Neural crest cell (in vitro differentiated cells): ENCODE results near the gene MALT1. TPM values are rescaled to one million over a fixed set of nuclear protein-coding genes. Genes with fewer than 3 reads are reported as not detected.

ENCODE experiments used
- DNase-seq: peaks from one replicate; pipeline ENCODE4 v3.0.0; 2021; ENCODE audit warnings: low read depth, mixed read lengths, low spot score
- H3K27ac Mint-ChIP-seq: one replicate; pipeline ENCODE4 v1.8.0; 2021; ENCODE audit warnings: mild to moderate bottlenecking, mixed read lengths; ENCODE audit not compliant: unreplicated experiment
- H3K27me3 Mint-ChIP-seq: 2 replicates; pipeline ENCODE4 v1.8.0; 2021; ENCODE audit warnings: low read depth, mild to moderate bottlenecking, mixed read lengths
- H3K36me3 Mint-ChIP-seq: 2 replicates; pipeline ENCODE4 v1.8.0; 2021; ENCODE audit warnings: low read depth, mild to moderate bottlenecking, mixed read lengths
- H3K4me1 Mint-ChIP-seq: 2 replicates; pipeline ENCODE4 v1.8.0; 2021; ENCODE audit warnings: mixed read lengths
- H3K4me3 Mint-ChIP-seq: one replicate; pipeline ENCODE4 v1.8.0; 2021; ENCODE audit warnings: mild to moderate bottlenecking, mixed read lengths
- H3K9me3 Mint-ChIP-seq: 2 replicates; pipeline ENCODE4 v1.8.0; 2021; ENCODE audit warnings: mixed read lengths
- total RNA-seq: library from RNA; stranded (reverse); gene quantifications from 2 replicates; pipeline ENCODE4 v1.2.1, GENCODE V29; 2021
- TF ChIP-seq, protein P1 (sequence below): fragments of 200-600 bp; sonication (generic); conservative IDR thresholded peaks from 2 replicates; pipeline ENCODE4 v1.5.0; 2021; ENCODE audit warnings: antibody characterized with exemption, mild to moderate bottlenecking

The MALT1 gene
- total RNA-seq, 1 donor from 2014 or later = 17.6 TPM

DNA sequence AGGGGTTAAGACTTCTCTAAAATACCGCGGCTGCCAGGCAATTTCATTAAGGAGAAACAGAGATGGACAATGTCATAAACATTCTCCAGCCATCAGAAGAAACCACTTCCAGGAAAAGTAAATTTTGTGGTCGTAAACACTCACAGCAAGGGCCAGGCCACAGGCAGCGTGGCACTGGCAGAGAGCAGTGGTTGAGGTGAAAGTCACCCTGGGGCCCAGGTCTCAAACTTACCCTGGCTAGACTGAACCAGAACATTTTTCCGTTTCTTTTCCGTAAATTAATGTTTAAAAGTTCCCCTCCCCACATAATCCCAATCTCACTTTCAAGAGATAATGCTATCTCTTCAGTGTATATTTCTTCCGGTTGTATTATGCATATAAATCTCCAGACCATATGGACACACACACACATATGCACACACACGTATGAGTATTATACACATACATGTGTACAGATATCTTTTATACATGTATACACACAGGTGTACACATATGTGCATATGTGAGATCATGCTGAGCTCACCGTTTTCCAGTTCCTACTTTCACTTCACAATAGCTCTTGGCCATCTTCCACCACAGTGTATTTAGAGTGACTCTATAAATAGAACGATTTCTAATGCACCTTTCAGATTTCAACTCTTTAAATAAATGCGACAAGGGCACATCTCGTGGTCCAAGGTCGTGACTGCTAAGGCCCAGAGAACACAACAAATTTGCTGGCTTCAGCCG, 90.1 kb downstream of the MALT1 start:
- Mint-ChIP-seq H3K4me1 (peaks cover 4% of the 10 kb centered on the region), H3K9me3 (no peaks in the 10 kb centered on the region), H3K36me3 (no peaks in the 10 kb centered on the region), H3K4me3 (no peak overlapping the region), H3K27ac (no peak overlapping the region), H3K27me3 (peaks cover 17% of the 10 kb centered on the region)
- TF ChIP-seq, protein P1, sequence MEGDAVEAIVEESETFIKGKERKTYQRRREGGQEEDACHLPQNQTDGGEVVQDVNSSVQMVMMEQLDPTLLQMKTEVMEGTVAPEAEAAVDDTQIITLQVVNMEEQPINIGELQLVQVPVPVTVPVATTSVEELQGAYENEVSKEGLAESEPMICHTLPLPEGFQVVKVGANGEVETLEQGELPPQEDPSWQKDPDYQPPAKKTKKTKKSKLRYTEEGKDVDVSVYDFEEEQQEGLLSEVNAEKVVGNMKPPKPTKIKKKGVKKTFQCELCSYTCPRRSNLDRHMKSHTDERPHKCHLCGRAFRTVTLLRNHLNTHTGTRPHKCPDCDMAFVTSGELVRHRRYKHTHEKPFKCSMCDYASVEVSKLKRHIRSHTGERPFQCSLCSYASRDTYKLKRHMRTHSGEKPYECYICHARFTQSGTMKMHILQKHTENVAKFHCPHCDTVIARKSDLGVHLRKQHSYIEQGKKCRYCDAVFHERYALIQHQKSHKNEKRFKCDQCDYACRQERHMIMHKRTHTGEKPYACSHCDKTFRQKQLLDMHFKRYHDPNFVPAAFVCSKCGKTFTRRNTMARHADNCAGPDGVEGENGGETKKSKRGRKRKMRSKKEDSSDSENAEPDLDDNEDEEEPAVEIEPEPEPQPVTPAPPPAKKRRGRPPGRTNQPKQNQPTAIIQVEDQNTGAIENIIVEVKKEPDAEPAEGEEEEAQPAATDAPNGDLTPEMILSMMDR = no peak
- DNase-seq = no peak

DNA sequence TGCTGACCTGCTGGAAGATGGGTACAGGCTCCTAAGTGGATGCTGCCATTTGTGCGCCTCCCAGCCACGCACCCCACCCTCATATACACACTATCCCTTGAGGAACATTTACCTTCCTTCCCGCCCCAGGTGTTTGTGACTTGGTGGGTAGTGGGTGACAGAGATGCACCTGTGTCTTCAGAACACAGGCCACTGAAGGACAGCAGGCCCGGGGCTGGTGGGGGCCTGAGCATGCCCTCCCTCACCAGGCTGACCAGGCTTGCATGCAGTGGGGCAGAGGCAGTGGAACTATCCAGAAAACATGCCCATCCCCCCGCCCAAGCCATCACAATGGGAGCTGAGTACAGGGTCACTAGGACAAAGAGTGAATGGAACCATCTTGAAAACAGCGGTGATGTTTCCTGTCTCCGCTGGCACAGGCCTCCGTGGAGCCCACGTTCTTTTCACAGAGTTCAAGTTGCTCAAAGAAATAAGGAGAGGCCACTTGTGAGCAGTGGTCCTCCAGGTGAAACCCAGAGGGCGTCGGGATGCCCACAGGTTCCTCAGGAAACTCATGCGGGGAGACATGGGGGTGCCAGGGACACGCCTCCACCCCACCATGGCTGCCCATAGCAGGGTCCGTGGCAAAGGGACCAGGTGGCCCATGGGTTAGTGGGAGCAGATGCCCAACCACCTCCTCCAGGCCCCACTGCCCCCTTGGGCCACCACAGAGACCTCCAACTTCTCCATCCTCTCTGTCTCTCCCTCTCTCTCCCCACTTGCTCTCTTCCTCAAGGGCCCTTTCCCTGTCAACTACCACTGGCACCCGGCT, 90.9 kb downstream of the MALT1 start:
- Mint-ChIP-seq H3K27ac (no peak overlapping the region), H3K4me3 (no peak overlapping the region), H3K9me3 (no peaks in the 10 kb centered on the region), H3K4me1 (peaks cover 4% of the 10 kb centered on the region), H3K27me3 (peaks cover 20% of the 10 kb centered on the region), H3K36me3 (no peaks in the 10 kb centered on the region)
- TF ChIP-seq, protein P1 = no peak
- no peak for DNase-seq

DNA sequence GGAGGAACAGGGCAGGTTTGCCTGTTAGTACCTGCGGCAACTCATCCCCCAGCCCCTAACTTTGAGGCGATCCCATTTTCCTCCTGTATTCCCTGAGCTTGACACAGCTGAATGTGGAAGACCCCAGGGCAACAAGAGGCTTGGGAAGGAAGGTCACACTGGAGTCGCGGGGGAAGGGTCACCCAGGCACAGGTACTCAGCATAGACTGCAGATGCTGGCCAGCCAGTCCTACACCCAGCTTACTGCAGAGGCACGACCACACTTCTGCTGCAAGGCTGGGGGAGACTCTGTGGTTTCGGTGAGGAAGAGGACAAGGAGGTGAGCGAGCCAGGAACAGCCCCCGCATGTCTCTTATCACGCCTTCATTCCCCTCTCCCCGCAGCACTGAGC, 91.5 kb downstream of the MALT1 start:
- H3K27me3 Mint-ChIP-seq = peaks cover 21% of the 10 kb centered on the region
- no peaks in the 10 kb centered on the region for H3K36me3 Mint-ChIP-seq
- TF ChIP-seq, protein P1 = no peak
- H3K4me3 Mint-ChIP-seq = no peak overlapping the region
- no peak for DNase-seq
- H3K9me3 Mint-ChIP-seq = no peaks in the 10 kb centered on the region
- H3K4me1 Mint-ChIP-seq = peaks cover 6% of the 10 kb centered on the region
- no peak overlapping the region for H3K27ac Mint-ChIP-seq

DNA sequence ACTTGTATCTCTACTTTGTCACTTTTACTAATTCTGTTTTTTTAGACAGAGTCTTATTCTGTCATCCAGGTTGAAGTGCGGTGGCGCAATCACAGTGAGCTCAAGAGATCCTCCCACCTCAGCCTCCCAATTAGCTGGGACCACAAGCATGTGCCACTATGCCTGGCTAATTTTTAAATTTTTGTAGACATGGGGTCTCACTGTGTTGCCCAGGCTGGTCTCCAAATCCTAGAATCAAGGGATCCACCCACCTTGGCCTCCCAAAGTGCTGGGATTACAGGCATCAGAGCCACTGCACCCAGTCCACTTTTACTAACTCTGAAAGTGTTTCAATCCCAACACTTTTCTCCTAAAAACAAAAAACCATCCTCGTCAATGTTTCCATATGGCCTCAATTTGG, 94.9 kb downstream of the MALT1 start:
- H3K36me3 Mint-ChIP-seq = no peaks in the 10 kb centered on the region
- DNase-seq = no peak
- H3K4me3 Mint-ChIP-seq = no peak overlapping the region
- no peak overlapping the region for H3K27ac Mint-ChIP-seq
- H3K27me3 Mint-ChIP-seq = peaks cover 35% of the 10 kb centered on the region
- H3K9me3 Mint-ChIP-seq = no peaks in the 10 kb centered on the region
- peaks cover 14% of the 10 kb centered on the region for H3K4me1 Mint-ChIP-seq
- TF ChIP-seq, protein P1 = no peak

DNA sequence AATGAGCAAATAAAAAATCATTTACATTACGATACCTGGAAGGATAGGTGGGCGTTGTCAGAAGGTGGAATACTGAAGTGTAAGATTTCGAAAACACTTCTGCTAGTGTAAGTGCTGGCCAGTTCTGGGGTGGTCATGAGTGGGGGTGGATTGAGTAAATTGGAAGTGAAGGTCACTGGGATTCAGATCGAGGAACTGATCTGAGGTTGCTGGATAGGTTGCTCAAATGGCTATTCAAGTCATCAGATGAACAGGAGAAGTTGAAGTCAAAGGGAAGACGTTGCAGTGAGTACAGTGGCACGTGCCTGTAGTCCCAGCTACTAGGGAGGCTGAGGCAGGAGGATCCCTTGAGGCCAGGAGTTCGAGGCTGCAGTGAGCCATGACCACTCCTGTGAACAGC, 95.7 kb downstream of the MALT1 start:
- DNase-seq = no peak
- no peaks in the 10 kb centered on the region for H3K9me3 Mint-ChIP-seq
- no peaks in the 10 kb centered on the region for H3K36me3 Mint-ChIP-seq
- TF ChIP-seq, protein P1 = no peak
- H3K4me3 Mint-ChIP-seq = no peak overlapping the region
- H3K4me1 Mint-ChIP-seq = peaks cover 14% of the 10 kb centered on the region
- H3K27me3 Mint-ChIP-seq = peaks cover 35% of the 10 kb centered on the region
- no peak overlapping the region for H3K27ac Mint-ChIP-seq
